K562 (cell line): Measurements from ENCODE around the gene PXDC1. TPM values are rescaled to one million over a fixed set of nuclear protein-coding genes. Genes with fewer than 3 reads are reported as not detected.

Experiments
- ATAC-seq: fragments of 200-7000 bp; cut with Tn5 transposase; 3 replicates; pipeline ENCODE4 v1.9.1; 2020; ENCODE audit warnings: moderate library complexity
- BruUV-seq: library from RNA; stranded (reverse); fragments of 400-500 nt; replicated peaks from 2 replicates; lab custom pipeline; 2021; lab: Mats Ljungman, UMichigan
- CTCF ChIA-PET: fragments of 300-600 bp; formaldehyde crosslinking; extraction: SDS; loops from one replicate; lab custom pipeline; 2021; ENCODE audit warnings: low intra/inter-chr PET ratio; lab: Yijun Ruan, JAX
- POLR2A ChIA-PET: fragments of 300-600, 350-650 bp; sonication (Branson Sonifier 250); formaldehyde crosslinking; extraction: SDS; loops from one replicate; lab custom pipeline; 2021; ENCODE audit warnings: antibody characterized with exemption, inconsistent platforms; lab: Yijun Ruan, JAX
- DNase-seq, 4 experiments: peaks; one replicate each; pipeline versions ENCODE4 v3.0.0 to v3.0.0-alpha.2; 2011 to 2018; ENCODE audit warnings: low spot score in 3 of 4, mixed read lengths in 3 of 4; ENCODE audit errors: extremely low read depth in 1 of 4
- FAIRE-seq: peaks from 2 replicates; lab custom pipeline; 2011; peaks lifted over from hg19 to GRCh38; lab: Jason Lieb, UNC
- H2AFZ ChIP-seq: 2 replicates; pipeline ENCODE4 v1.6.0; 2011; ENCODE audit warnings: low read depth, low read length, control low read depth, inconsistent platforms
- H3K27ac ChIP-seq: fragments of 200-600 bp; 3 replicates; pipeline ENCODE4 v1.8.0; 2011; ENCODE audit warnings: low read depth, mild to moderate bottlenecking, control low read depth, inconsistent platforms, low read length, moderate library complexity, mixed read lengths; ENCODE audit errors: extremely low read depth
- H3K27me3 ChIP-seq, 2 experiments: fragments of 300-600 bp in 1 of 2; 2 replicates in 1 of 2; 3 replicates in 1 of 2; pipeline versions ENCODE4 v1.6.0 to v1.8.0; 2011; ENCODE audit warnings: inconsistent platforms in 2 of 2, low read length in 2 of 2, mild to moderate bottlenecking in 1 of 2, mixed read lengths in 1 of 2, moderate library complexity in 1 of 2; ENCODE audit not compliant: control insufficient read depth in 2 of 2, insufficient read depth in 2 of 2
- H3K36me3 ChIP-seq: fragments of 300-600 bp; 3 replicates; pipeline ENCODE4 v1.8.0; 2011; ENCODE audit warnings: mild to moderate bottlenecking, low read length, inconsistent platforms; ENCODE audit not compliant: control insufficient read depth, insufficient read depth
- H3K4me1 ChIP-seq, 2 experiments: fragments of 200-600 bp in 1 of 2; replicated peaks in 1 of 2; 2 replicates in 1 of 2; 3 replicates in 1 of 2; pipeline versions ENCODE4 v1.5.1 to v1.8.0; 2011; ENCODE audit warnings: inconsistent platforms in 2 of 2, low read length in 2 of 2, mild to moderate bottlenecking in 1 of 2, mixed read lengths in 1 of 2, moderate library complexity in 1 of 2; ENCODE audit not compliant: control insufficient read depth in 2 of 2, insufficient read depth in 2 of 2
- H3K4me2 ChIP-seq: 2 replicates; pipeline ENCODE4 v1.6.1; 2011; ENCODE audit warnings: low read length, control low read depth, inconsistent platforms, mixed read lengths; ENCODE audit not compliant: insufficient read depth
- H3K4me3 ChIP-seq: fragments of 200-600 bp; sonication (generic), shearing (Covaris generic); 2 replicates; pipeline ENCODE4 v1.5.1; 2016; ENCODE audit warnings: control low read depth, inconsistent platforms
- H3K79me2 ChIP-seq: fragments of 200-600 bp; 3 replicates; pipeline ENCODE4 v1.8.0; 2011; ENCODE audit warnings: low read length, inconsistent platforms; ENCODE audit not compliant: control insufficient read depth, insufficient read depth
- H3K9ac ChIP-seq, 2 experiments: 2 replicates each; pipeline versions ENCODE4 v1.6.0 to v1.6.1; 2011; ENCODE audit warnings: low read depth in 2 of 2, low read length in 2 of 2, control low read depth in 1 of 2, inconsistent platforms in 1 of 2, mild to moderate bottlenecking in 1 of 2, mixed read lengths in 1 of 2; ENCODE audit not compliant: insufficient read depth in 1 of 2
- H3K9me1 ChIP-seq: one replicate; pipeline ENCODE4 v1.6.0; 2011; ENCODE audit warnings: inconsistent platforms, mild to moderate bottlenecking, low read length, moderate library complexity; ENCODE audit not compliant: control insufficient read depth, insufficient read depth
- H3K9me3 ChIP-seq: replicated peaks from 2 replicates; pipeline ENCODE4 v1.5.1; 2011; ENCODE audit warnings: low read depth, low read length, inconsistent platforms; ENCODE audit not compliant: control insufficient read depth, insufficient read depth
- H4K20me1 ChIP-seq: replicated peaks from 2 replicates; pipeline ENCODE4 v1.6.1; 2011; ENCODE audit warnings: low read length, inconsistent platforms, mixed read lengths; ENCODE audit not compliant: control insufficient read depth, insufficient read depth
- ARID1B ChIP-seq: fragments of 450-650 bp; IDR thresholded peaks from 2 replicates; pipeline ENCODE4 v1.6.1; 2016; ENCODE audit warnings: antibody characterized with exemption, mild to moderate bottlenecking, inconsistent platforms
- HMG20B ChIP-seq: fragments of 250-450 bp; sonication (Bioruptor Pico); IDR thresholded peaks from 2 replicates; pipeline ENCODE4 v1.5.0; 2021; ENCODE audit warnings: mild to moderate bottlenecking
- NCOR1 ChIP-seq: fragments of 450-650 bp; IDR thresholded peaks from 2 replicates; pipeline ENCODE4 v1.6.1; 2016; ENCODE audit warnings: mild to moderate bottlenecking, moderate library complexity
- NFE2 ChIP-seq: IDR thresholded peaks from 2 replicates; pipeline ENCODE4 v1.6.1; 2014; ENCODE audit warnings: antibody characterized with exemption, low read depth
- NFYB ChIP-seq: IDR thresholded peaks from 2 replicates; pipeline ENCODE4 v1.6.1; 2011; ENCODE audit warnings: mild to moderate bottlenecking, moderate library complexity; ENCODE audit not compliant: insufficient read length; ENCODE audit errors: extremely low read depth
- PML ChIP-seq: IDR thresholded peaks from 2 replicates; pipeline ENCODE4 v1.6.1; 2012; ENCODE audit warnings: low read length, inconsistent platforms
- POLR2A ChIP-seq: fragments of 450-650 bp; conservative IDR thresholded peaks from 2 replicates; pipeline ENCODE4 v1.6.1; 2016
- POLR2G ChIP-seq: fragments of 200-400 bp; formaldehyde crosslinking; IDR thresholded peaks from 2 replicates; pipeline ENCODE4 v1.6.1; 2017; ENCODE audit warnings: low read depth, mild to moderate bottlenecking, antibody characterized with exemption, low read length, moderate library complexity
- SMARCA4 ChIP-seq: fragments of 450-650 bp; IDR thresholded peaks from 2 replicates; pipeline ENCODE4 v1.6.1; 2016
- ZNF133 ChIP-seq: fragments of 250-450 bp; sonication (Bioruptor Pico); IDR thresholded peaks from 2 replicates; pipeline ENCODE4 v1.4.0; 2020; ENCODE audit warnings: mild to moderate bottlenecking
- ZNF143 ChIP-seq: sonication (generic); formaldehyde crosslinking; IDR thresholded peaks from 2 replicates; pipeline ENCODE4 v1.9.0; 2022; ENCODE audit warnings: mild to moderate bottlenecking, missing genetic modification reagents
- WGBS: fragments of 100-300 bp; shearing (Covaris generic); methylation state at CpG from one replicate; pipeline ENCODE4 v1.1.6; 2016; ENCODE audit warnings: low coverage, mixed read lengths; ENCODE audit not compliant: insufficient coverage; ENCODE audit errors: missing lambda C conversion rate; 5-methylcytosine and 5-hydroxymethylcytosine counted together
- in situ Hi-C: fragments of 300-500 bp; cut with MboI; formaldehyde crosslinking; loops from 4 replicates; pipeline ENCODE4 v1.15.0; 2018; ENCODE audit warnings: inconsistent platforms, mixed read lengths
- intact Hi-C: fragments of 100-400 bp; cut with micrococcal nuclease; formaldehyde crosslinking; loops from 2 replicates; pipeline ENCODE4 v1.14.2; 2022
- polyA plus RNA-seq, 8 experiments: library from polyadenylated mRNA; depleted of rRNA in 4 of 8; stranded (reverse) in 5 of 8; unstranded in 3 of 8; fragments of >200 nt; fragmentation: Nextera tagmentation in 2 of 8; fragmentation: Illumina TruSeq in 1 of 8; extraction: Ambion mirVana in 2 of 8; extraction: Trizol in 1 of 8; gene quantifications; 2 replicates each; pipeline versions ENCODE4 v1.2.1 to v1.2.3, GENCODE V29; 2011 to 2014; ENCODE audit warnings: inconsistent platforms in 1 of 8, missing spikeins in 1 of 8
- total RNA-seq, 7 experiments: library from RNA; depleted of rRNA in 6 of 7; stranded (reverse); fragments of >200 nt in 6 of 7; fragmentation: Illumina TruSeq in 2 of 7; extraction: Trizol in 2 of 7; gene quantifications; 2 replicates each; pipeline versions ENCODE4 v1.2.1 to v1.2.3, GENCODE V29; 2011 to 2021; ENCODE audit warnings: low replicate concordance in 1 of 7
- TF ChIP-seq, protein P1 (sequence below): IDR thresholded peaks from 2 replicates; pipeline ENCODE4 v1.6.1; 2012; ENCODE audit warnings: low read depth, low read length, improper control_type of control experiment, borderline replicate concordance
- TF ChIP-seq, protein P2 (sequence below): fragments of 450-650 bp; formaldehyde crosslinking; IDR thresholded peaks from 2 replicates; pipeline ENCODE4 v1.4.0; 2022; ENCODE audit warnings: mild to moderate bottlenecking, moderate library complexity

PXDC1 gene
- total and polyA plus RNA-seq, 9 of the 15 experiments (the other 6 are each of a cell fraction or from before 2014, with no cell fraction given), result 0.09 to 0.33 (median 0.16) TPM; not detected in 5

DNA sequence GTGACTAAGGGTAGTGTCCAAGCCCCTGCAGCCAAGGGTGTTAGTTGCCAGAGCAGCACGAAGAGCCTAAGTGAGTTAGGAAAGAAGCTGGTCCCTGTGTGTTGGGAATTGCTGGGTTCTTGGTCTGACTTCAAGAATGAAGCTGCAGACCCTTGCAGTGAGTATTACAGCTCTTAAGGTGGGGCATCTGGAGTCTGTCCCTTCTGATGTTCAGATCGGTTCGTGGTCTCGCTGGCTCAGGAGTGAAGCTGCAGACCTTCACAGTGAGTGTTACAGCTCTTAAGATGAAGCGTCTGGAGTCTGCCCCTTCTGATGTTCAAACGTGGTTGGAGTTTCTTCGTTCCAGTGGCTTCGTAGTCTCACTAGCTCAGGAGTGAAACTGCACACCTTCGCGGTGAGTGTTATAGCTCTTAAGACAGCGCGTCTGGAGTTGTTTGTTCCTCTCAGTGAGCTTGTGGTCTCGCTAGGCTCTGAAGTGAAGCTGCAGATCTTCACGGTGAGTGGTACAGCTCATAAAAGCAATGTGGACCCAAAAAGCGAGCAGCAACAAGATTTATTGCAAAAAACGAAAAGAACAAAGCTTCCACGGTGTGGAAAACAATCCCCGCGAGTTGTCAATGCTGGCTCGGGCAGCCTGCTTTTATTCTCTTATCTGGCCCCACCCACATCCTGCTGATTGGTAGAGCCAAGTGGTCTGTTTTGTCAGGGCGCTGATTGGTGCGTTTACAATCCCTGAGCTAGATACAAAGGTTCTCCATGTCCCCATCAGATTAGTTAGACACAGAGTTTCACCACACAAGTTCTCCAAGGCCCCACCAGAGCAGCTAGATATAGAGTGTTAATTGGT is 31.8 kb downstream of the PXDC1 start:
- no peak overlapping the region for H3K9ac ChIP-seq
- H2AFZ ChIP-seq, result no peak overlapping the region
- in situ Hi-C loops (no loop called here), intact Hi-C loops (loop anchor here (10.0 kb wide), 1 partner anchor 985 kb away; no protein-coding TSS in a partner anchor)
- no peaks in the 10 kb centered on the region for H3K9me3 ChIP-seq
- FAIRE-seq, result no peak
- H3K27me3 ChIP-seq, result peaks cover 14 to 33% of the 10 kb centered on the region in 2 experiments; a peak in 4 of 5 replicates
- POLR2A ChIA-PET, result interaction anchor here (1.0 to 1.6 kb wide), 2 partner anchors 12 to 18 kb away, joined by 3 read pairs; no protein-coding TSS in a partner anchor
- no peak overlapping the region for H3K4me3 ChIP-seq
- H3K36me3 ChIP-seq, result no peaks in the 10 kb centered on the region
- WGBS, result 41% methylated on average over 22 of the region's 22 CpGs
- TF ChIP-seq ZNF143 (CRISPR knock-in tag) (no peak), NFYB (peak; percentile 65)
- no peak for ATAC-seq
- H3K4me2 ChIP-seq, result peak overlapping the region; percentile 2; the same call in 1 of the 2 replicates
- CTCF ChIA-PET, result no interaction called here
- H3K9me1 ChIP-seq, result no peaks in the 10 kb centered on the region
- H4K20me1 ChIP-seq, result peaks cover 1% of the 10 kb centered on the region; the same call in 1 of the 2 replicates
- TSS peak; percentile 66 for BruUV-seq
- no peaks in the 10 kb centered on the region for H3K79me2 ChIP-seq
- H3K4me1 ChIP-seq, result peaks cover 13 to 20% of the 10 kb centered on the region in 2 experiments; a peak in 4 of 5 replicates
- no peak for DNase-seq
- H3K27ac ChIP-seq, result no peak overlapping the region

DNA sequence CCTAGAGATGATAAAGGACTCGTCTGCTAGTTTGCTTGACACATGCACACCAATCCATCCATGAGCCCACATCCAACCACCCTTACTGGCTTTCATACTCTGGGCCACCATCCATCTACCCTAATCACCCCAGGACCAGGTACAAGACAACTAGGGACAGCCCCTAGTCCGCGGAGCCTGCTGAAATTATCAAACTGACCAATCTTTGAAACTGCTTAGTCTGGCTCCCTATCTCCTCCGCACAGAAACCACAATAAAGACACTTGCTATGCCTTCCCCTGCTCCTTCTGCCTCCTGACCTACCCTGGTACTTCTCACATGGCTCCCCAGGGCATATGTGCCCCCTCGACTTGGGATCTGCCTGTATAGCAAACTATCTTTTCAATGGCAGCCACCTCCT is 33.1 kb downstream of the PXDC1 start:
- CTCF ChIA-PET, result no interaction called here
- Histone ChIP-seq H2AFZ (no peak overlapping the region), H3K4me1 (peaks cover 8 to 13% of the 10 kb centered on the region in 2 experiments; a peak in 4 of 5 replicates), H3K27ac (no peak overlapping the region), H4K20me1 (no peaks in the 10 kb centered on the region), H3K27me3 (peaks cover 9 to 22% of the 10 kb centered on the region in 2 experiments; a peak in 4 of 5 replicates), H3K9ac (no peak overlapping the region), H3K4me3 (no peak overlapping the region), H3K36me3 (no peaks in the 10 kb centered on the region), H3K9me3 (no peaks in the 10 kb centered on the region), H3K4me2 (peak overlapping the region; percentile 11; the same call in 1 of the 2 replicates), H3K79me2 (no peaks in the 10 kb centered on the region), H3K9me1 (no peaks in the 10 kb centered on the region)
- peak in 2 of 4 experiments; percentile 67 to 68 for DNase-seq
- ATAC-seq, result peak; percentile 88
- peak; percentile 59 for FAIRE-seq
- POLR2A ChIA-PET, result no interaction called here
- 0% methylated on average over 5 of the region's 5 CpGs for WGBS
- in situ Hi-C loops, result no loop called here
- BruUV-seq, result no TSS peak
- intact Hi-C loops, result no loop called here
- peak; percentile 94 for TF ChIP-seq ARID1B
- TF ChIP-seq, protein P1, sequence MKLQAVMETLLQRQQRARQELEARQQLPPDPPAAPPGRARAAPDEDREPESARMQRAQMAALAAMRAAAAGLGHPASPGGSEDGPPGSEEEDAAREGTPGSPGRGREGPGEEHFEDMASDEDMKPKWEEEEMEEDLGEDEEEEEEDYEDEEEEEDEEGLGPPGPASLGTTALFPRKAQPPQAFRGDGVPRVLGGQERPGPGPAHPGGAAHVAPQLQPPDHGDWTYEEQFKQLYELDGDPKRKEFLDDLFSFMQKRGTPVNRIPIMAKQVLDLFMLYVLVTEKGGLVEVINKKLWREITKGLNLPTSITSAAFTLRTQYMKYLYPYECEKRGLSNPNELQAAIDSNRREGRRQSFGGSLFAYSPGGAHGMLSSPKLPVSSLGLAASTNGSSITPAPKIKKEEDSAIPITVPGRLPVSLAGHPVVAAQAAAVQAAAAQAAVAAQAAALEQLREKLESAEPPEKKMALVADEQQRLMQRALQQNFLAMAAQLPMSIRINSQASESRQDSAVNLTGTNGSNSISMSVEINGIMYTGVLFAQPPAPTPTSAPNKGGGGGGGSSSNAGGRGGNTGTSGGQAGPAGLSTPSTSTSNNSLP, result no peak
- no peak for TF ChIP-seq HMG20B (CRISPR knock-in tag)
- TF ChIP-seq SMARCA4, result peak; percentile 88
- TF ChIP-seq, protein P2, sequence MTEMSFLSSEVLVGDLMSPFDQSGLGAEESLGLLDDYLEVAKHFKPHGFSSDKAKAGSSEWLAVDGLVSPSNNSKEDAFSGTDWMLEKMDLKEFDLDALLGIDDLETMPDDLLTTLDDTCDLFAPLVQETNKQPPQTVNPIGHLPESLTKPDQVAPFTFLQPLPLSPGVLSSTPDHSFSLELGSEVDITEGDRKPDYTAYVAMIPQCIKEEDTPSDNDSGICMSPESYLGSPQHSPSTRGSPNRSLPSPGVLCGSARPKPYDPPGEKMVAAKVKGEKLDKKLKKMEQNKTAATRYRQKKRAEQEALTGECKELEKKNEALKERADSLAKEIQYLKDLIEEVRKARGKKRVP (CRISPR knock-in tag), result no peak
- TF ChIP-seq ZNF133, result no peak
- TF ChIP-seq PML, result peak; percentile 51; the same call in 1 of the 2 replicates
- TF ChIP-seq POLR2G, result no peak
- TF ChIP-seq NFE2, result 0 out of 2 replicates have a peak, but pooled peaks have one; percentile 35
- no peak for TF ChIP-seq POLR2A
- peak; percentile 86 for TF ChIP-seq NCOR1
